Measurements from ENCODE around the gene NPC2.

GRCh38 chr14:74478996-74479635 is 14.0 kb downstream of the NPC2 start:
- TF ChIP-seq CTCF (IDR thresholded peaks at IDR 0.05), result peak; percentile 59 to 84 (median 66)
- TF ChIP-seq POLR2A (IDR thresholded peaks at IDR 0.05), result no peak
